GM12891 (cell line): ENCODE results near the gene SNX20.
A peak's percentile ranks its signal among the peaks of the same experiment; 100 is the strongest.

Experiments
- DNase-seq: peaks from one replicate; pipeline ENCODE4 v3.0.0; 2011; ENCODE audit warnings: low spot score; ENCODE audit not compliant: insufficient read length
- FAIRE-seq: peaks from 2 replicates; lab custom pipeline; 2011; peaks lifted over from hg19 to GRCh38; lab: Jason Lieb, UNC
- PAX5 ChIP-seq: IDR thresholded peaks from 2 replicates; pipeline ENCODE4 v1.6.1; 2011; ENCODE audit warnings: low read length, moderate library complexity, mild to moderate bottlenecking; ENCODE audit not compliant: insufficient read depth, severe bottlenecking
- POLR2A ChIP-seq: IDR thresholded peaks from 2 replicates; pipeline ENCODE4 v1.6.1; 2011; ENCODE audit warnings: low read depth, low read length, control low read depth
- POLR2AphosphoS5 ChIP-seq: IDR thresholded peaks from 2 replicates; pipeline ENCODE4 v1.6.1; 2011; ENCODE audit warnings: low read depth, low read length, control low read depth
- POU2F2 ChIP-seq: IDR thresholded peaks from 2 replicates; pipeline ENCODE4 v1.6.1; 2011; ENCODE audit warnings: low read depth, mild to moderate bottlenecking, control low read depth, low read length, moderate library complexity
- SPI1 ChIP-seq: IDR thresholded peaks from 2 replicates; pipeline ENCODE4 v1.6.1; 2011; ENCODE audit warnings: low read depth, low read length, control low read depth
- TAF1 ChIP-seq: IDR thresholded peaks from 2 replicates; pipeline ENCODE4 v1.6.1; 2011; ENCODE audit warnings: low read depth, low read length, control low read depth

The SNX20 gene

GRCh38 chr16:50673496-50674275, 7.4 kb downstream of the SNX20 start:
- no peak for FAIRE-seq
- no peak for DNase-seq
- TF ChIP-seq POLR2AphosphoS5 (no peak), TAF1 (no peak), POLR2A (no peak), PAX5 (no peak), SPI1 (no peak), POU2F2 (no peak)

DNA sequence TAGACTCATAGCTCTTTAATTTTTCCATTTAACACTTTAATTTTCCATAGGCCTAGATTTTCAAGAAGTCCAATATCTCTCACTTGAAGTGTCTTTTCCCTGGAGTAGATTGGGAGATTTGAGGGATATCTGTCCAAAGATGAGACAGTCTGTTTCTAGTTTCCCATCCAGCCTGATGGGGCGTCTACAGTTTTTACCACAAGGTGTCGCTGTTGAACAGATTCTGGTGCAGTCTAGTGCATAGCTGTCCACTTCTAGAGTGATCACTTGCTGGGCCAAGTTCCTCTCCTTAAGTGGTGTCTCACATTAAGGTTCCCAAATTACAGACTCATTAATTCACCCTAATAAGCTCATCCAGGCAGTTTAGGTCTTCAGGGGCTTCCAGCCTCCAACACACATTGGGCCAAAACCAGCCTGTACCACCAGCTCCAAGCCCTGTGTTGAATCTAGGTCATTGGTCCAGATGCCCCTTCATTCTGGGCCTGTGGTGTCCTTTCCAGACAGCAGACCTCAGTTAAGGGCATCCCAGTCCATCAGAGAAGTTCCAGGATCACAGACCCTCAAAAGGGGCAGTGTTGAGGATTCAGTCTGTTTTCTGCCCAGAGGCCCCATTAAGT, 9.4 kb downstream of the SNX20 start:
- no peak for TF ChIP-seq TAF1
- no peak for TF ChIP-seq SPI1
- no peak for TF ChIP-seq POLR2A
- no peak for TF ChIP-seq POLR2AphosphoS5
- no peak for TF ChIP-seq POU2F2
- TF ChIP-seq PAX5, result no peak
- DNase-seq, result no peak
- FAIRE-seq, result peak; percentile 82

DNA sequence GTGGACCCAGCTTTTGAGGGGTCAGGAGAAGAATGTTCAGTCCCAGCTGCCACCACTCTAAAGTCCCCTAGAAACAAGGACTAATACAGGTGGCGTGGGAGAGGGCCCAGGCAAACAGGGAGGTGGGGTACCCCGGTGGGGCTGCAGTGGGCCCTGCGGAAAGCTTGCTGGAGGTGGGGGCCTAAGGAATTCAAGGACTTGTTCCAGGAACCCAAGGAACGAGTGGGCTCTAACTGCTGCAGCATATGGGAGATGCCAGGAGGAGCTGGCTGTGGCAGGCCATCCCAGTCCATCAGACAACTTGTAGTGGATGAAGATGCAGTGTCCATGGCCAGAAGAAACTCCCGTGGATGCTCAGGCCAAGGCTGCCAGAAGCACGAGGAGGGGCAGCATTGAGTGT, 10.6 kb downstream of the SNX20 start:
- FAIRE-seq (no peak), DNase-seq (no peak)
- no peak for TF ChIP-seq PAX5
- no peak for TF ChIP-seq SPI1
- no peak for TF ChIP-seq POU2F2
- no peak for TF ChIP-seq POLR2A
- TF ChIP-seq TAF1, result no peak
- no peak for TF ChIP-seq POLR2AphosphoS5

DNA sequence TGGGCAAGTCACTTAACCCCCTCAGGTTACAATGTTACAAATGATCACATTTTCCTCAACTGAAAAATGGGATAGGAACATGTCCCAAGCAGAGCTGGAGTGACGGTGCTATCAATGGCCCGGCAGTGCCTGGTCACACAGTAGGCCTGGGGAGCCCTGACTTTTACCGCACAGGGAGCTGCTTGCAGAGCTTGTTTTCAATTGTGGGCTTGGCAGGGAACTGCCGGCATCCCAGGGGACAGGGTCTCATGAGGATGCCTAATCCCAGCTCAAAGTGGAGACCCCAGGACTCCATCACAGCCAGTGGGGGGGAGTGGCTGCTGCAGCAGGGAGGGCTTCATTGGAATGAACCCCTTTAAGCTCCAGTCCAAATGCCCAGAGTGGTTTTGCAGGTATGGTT, 11.4 kb downstream of the SNX20 start:
- TF ChIP-seq POLR2AphosphoS5 (no peak), SPI1 (no peak), POLR2A (no peak), POU2F2 (no peak), TAF1 (no peak), PAX5 (no peak)
- FAIRE-seq (no peak), DNase-seq (no peak)

GRCh38 chr16:50668368-50669008, 12.6 kb downstream of the SNX20 start:
- DNase-seq (no peak), FAIRE-seq (no peak)
- TF ChIP-seq POU2F2 (no peak), PAX5 (no peak), TAF1 (no peak), SPI1 (no peak), POLR2A (no peak), POLR2AphosphoS5 (no peak)

GRCh38 chr16:50667497-50668367, 13.4 kb downstream of the SNX20 start:
- FAIRE-seq (no peak), DNase-seq (no peak)
- TF ChIP-seq POU2F2 (no peak), TAF1 (no peak), POLR2A (no peak), POLR2AphosphoS5 (no peak), SPI1 (no peak), PAX5 (no peak)

GRCh38 chr16:50666658-50667496, 14.2 kb downstream of the SNX20 start:
- DNase-seq, result peak; percentile 62
- peak; percentile 87 for FAIRE-seq
- TF ChIP-seq POLR2A (no peak), POU2F2 (no peak), TAF1 (no peak), PAX5 (no peak), SPI1 (no peak), POLR2AphosphoS5 (no peak)
